ENCODE data around the gene ALG2. TPM values are rescaled to one million over a fixed set of nuclear protein-coding genes. Genes with fewer than 3 reads are reported as not detected.

ALG2 gene
- total RNA-seq, 1 experiment from 2014 or later: 56.6 TPM

GRCh38 chr9:99192786-99193465 lies 28.8 kb downstream of the ALG2 start:
- no peak for DNase-seq (ENCODE audit: low spot score)

GRCh38 chr9:99190597-99191283 lies 31.0 kb downstream of the ALG2 start:
- DNase-seq (ENCODE audit: low spot score): no peak

- no peak for DNase-seq (ENCODE audit: low spot score)
Measured at GRCh38 chr9:99189887-99190596, 31.7 kb downstream of the ALG2 start.

- no peak for DNase-seq (ENCODE audit: low spot score)
Measured at GRCh38 chr9:99189186-99189585, 32.6 kb downstream of the ALG2 start.

GRCh38 chr9:99187311-99187710 lies 34.4 kb downstream of the ALG2 start:
- no peak for DNase-seq (ENCODE audit: low spot score)

- no peak for DNase-seq (ENCODE audit: low spot score)
Measured at GRCh38 chr9:99185934-99186333, 35.8 kb downstream of the ALG2 start.

GRCh38 chr9:99185348-99185632 lies 36.5 kb downstream of the ALG2 start:
- DNase-seq (ENCODE audit: low spot score): no peak

- peak; percentile 83 for DNase-seq (ENCODE audit: low spot score)
Measured at GRCh38 chr9:99184475-99185347, 37.0 kb downstream of the ALG2 start.

- DNase-seq (ENCODE audit: low spot score): no peak
Measured at GRCh38 chr9:99184110-99184474, 37.6 kb downstream of the ALG2 start.

GRCh38 chr9:99183616-99184015 lies 38.1 kb downstream of the ALG2 start:
- no peak for DNase-seq (ENCODE audit: low spot score)

GRCh38 chr9:99182356-99182755 lies 39.4 kb downstream of the ALG2 start:
- DNase-seq (ENCODE audit: low spot score): no peak

GRCh38 chr9:99181621-99182020 lies 40.1 kb downstream of the ALG2 start:
- no peak for DNase-seq (ENCODE audit: low spot score)

- no peak for DNase-seq (ENCODE audit: low spot score)
Measured at GRCh38 chr9:99181206-99181605, 40.5 kb downstream of the ALG2 start.

- DNase-seq (ENCODE audit: low spot score): no peak
Measured at GRCh38 chr9:99180662-99181061, 41.1 kb downstream of the ALG2 start.

GRCh38 chr9:99180199-99180598 lies 41.5 kb downstream of the ALG2 start:
- DNase-seq (ENCODE audit: low spot score): no peak

GRCh38 chr9:99178912-99179872 lies 42.5 kb downstream of the ALG2 start:
- no peak for DNase-seq (ENCODE audit: low spot score)

GRCh38 chr9:99177576-99178366 lies 44.0 kb downstream of the ALG2 start:
- DNase-seq (ENCODE audit: low spot score): no peak

- no peak for DNase-seq (ENCODE audit: low spot score)
Measured at GRCh38 chr9:99176527-99177013, 45.2 kb downstream of the ALG2 start.

- no peak for DNase-seq (ENCODE audit: low spot score)
Measured at GRCh38 chr9:99173570-99174504, 47.9 kb downstream of the ALG2 start.
